ENCODE measurements around the gene SLC35E4.

SLC35E4 gene

GRCh38 chr22:30654361-30654760 is 18.8 kb downstream of the SLC35E4 start:
- H3K27ac ChIP-seq, result no peak overlapping the region
- TF ChIP-seq, protein P1, sequence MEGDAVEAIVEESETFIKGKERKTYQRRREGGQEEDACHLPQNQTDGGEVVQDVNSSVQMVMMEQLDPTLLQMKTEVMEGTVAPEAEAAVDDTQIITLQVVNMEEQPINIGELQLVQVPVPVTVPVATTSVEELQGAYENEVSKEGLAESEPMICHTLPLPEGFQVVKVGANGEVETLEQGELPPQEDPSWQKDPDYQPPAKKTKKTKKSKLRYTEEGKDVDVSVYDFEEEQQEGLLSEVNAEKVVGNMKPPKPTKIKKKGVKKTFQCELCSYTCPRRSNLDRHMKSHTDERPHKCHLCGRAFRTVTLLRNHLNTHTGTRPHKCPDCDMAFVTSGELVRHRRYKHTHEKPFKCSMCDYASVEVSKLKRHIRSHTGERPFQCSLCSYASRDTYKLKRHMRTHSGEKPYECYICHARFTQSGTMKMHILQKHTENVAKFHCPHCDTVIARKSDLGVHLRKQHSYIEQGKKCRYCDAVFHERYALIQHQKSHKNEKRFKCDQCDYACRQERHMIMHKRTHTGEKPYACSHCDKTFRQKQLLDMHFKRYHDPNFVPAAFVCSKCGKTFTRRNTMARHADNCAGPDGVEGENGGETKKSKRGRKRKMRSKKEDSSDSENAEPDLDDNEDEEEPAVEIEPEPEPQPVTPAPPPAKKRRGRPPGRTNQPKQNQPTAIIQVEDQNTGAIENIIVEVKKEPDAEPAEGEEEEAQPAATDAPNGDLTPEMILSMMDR (conservative IDR thresholded peaks at IDR 0.05), result no peak

DNA sequence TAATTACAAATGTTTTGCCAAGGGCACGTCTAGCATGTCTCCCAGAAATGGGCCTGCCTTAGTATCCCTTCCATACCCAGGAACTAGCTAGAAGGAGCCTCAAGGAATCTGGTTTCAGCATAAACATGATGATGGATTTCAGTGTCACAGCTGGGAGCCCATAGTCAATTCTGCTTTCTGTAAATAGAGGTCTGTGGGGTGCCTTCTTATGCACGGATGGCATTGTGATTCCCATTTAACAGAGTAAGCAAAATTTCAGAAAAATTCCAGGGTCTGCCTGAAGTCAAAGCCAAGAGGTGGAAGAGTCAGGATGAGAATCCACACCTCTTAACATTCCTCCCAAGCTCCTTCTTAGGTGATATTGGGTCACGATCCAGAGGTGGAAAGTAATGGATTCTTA is 20.0 kb downstream of the SLC35E4 start:
- no peak overlapping the region for H3K27ac ChIP-seq
- TF ChIP-seq, protein P1 (conservative IDR thresholded peaks at IDR 0.05), result no peak

- TF ChIP-seq, protein P1 (conservative IDR thresholded peaks at IDR 0.05), result no peak
- H3K27ac ChIP-seq, result no peak overlapping the region
Observed at GRCh38 chr22:30662040-30662439, 26.5 kb downstream of the SLC35E4 start.

GRCh38 chr22:30664798-30665197 is 29.2 kb downstream of the SLC35E4 start:
- H3K27ac ChIP-seq, result no peak overlapping the region
- TF ChIP-seq, protein P1 (conservative IDR thresholded peaks at IDR 0.05), result no peak

DNA sequence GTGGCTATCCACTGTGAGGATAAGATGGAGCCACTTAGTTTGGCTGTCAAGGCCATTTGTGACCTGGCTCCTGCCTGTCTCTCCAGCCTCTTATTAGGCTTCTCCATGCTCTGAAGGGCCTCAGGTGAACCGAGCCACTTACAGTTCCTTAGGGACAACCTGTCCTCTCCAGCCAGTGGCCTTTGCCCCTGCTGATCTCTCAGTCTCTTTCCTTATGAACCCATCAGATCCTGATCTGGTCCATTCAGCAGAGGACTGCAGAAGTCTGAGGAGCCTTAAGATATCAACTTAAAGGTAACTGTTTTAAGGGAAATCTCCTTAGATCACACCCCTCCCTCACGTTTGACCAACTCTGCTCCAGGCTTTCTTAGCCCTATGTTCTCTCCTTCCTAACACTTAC is 29.7 kb downstream of the SLC35E4 start:
- TF ChIP-seq, protein P1 (conservative IDR thresholded peaks at IDR 0.05), result no peak
- H3K27ac ChIP-seq, result no peak overlapping the region

DNA sequence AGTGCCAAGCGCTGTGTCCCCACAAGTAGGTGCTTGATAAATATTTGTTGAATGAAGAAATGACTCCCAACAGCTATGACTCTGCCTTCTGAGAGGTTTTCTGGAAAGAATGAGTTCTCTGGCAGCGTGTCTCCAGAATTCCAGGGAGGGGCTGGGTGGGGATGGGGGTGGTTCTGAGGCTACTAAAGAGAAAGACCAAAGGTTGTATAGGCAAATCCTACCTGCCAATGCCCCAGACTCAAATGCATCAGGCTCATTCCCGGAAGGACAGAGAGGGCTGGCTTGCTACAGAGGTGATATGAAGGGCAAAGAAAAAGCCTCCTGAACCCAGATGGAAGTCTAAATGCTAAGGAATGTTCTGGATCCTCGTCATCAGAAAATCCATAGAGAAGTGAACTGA is 30.2 kb downstream of the SLC35E4 start:
- TF ChIP-seq, protein P1 (conservative IDR thresholded peaks at IDR 0.05), result no peak
- no peak overlapping the region for H3K27ac ChIP-seq

- H3K27ac ChIP-seq, result no peak overlapping the region; the same call in 1 of the 2 replicates
- TF ChIP-seq, protein P1 (conservative IDR thresholded peaks at IDR 0.05), result no peak
Observed at GRCh38 chr22:30667107-30667493, 31.5 kb downstream of the SLC35E4 start.
